SU-DHL-6 (cell line): ENCODE measurements around the gene PASK.

Experiments used
- H2AFZ ChIP-seq: fragments of 200-600 bp; sonication (generic); 2 replicates; pipeline ENCODE4 v1.6.1; 2014; ENCODE audit warnings: low read depth, mild to moderate bottlenecking, moderate library complexity, mixed read lengths, antibody characterized with exemption, low read length; ENCODE audit not compliant: severe bottlenecking
- H3F3A ChIP-seq: fragments of 200-600 bp; shearing (Covaris generic); 2 replicates; pipeline ENCODE4 v1.6.0; 2016; ENCODE audit warnings: antibody characterized with exemption, mild to moderate bottlenecking; ENCODE audit not compliant: insufficient read depth
- H3K27ac ChIP-seq: fragments of 200-600 bp; sonication (generic); 2 replicates; pipeline ENCODE4 v1.5.1; 2016; ENCODE audit warnings: low read depth, mild to moderate bottlenecking, low read length, moderate library complexity, mixed read lengths
- H3K27me3 ChIP-seq: fragments of 200-600 bp; sonication (generic), shearing (Covaris generic); 2 replicates; pipeline ENCODE4 v1.6.0; 2014; ENCODE audit warnings: mild to moderate bottlenecking, low read length
- H3K36me3 ChIP-seq: fragments of 200-600 bp; sonication (generic); 2 replicates; pipeline ENCODE4 v1.6.1; 2014; ENCODE audit warnings: mild to moderate bottlenecking, low read length, mixed read lengths
- H3K4me2 ChIP-seq: fragments of 300-600, 200-600 bp; shearing (Covaris generic), sonication (generic); 2 replicates; pipeline ENCODE4 v1.6.0; 2014; ENCODE audit warnings: low read length, low read depth, mild to moderate bottlenecking; ENCODE audit not compliant: poor library complexity, severe bottlenecking
- H3K4me3 ChIP-seq: fragments of 200-600 bp; sonication (generic); 2 replicates; pipeline ENCODE4 v1.5.1; 2014; ENCODE audit warnings: antibody characterized with exemption, low read length, mild to moderate bottlenecking, mixed read lengths; ENCODE audit not compliant: insufficient read depth, poor library complexity, severe bottlenecking
- H3K79me2 ChIP-seq: fragments of 200-600 bp; sonication (generic); 2 replicates; pipeline ENCODE4 v1.6.1; 2014; ENCODE audit warnings: mild to moderate bottlenecking, low read length, moderate library complexity; ENCODE audit not compliant: insufficient read depth
- H3K9ac ChIP-seq: fragments of 200-600 bp; sonication (generic); 2 replicates; pipeline ENCODE4 v1.7.0; 2014; ENCODE audit warnings: mild to moderate bottlenecking, low read length
- H3K9me2 ChIP-seq: fragments of 200-600 bp; sonication (generic); replicated peaks from 2 replicates; pipeline ENCODE4 v1.6.1; 2014; ENCODE audit warnings: low read length; ENCODE audit not compliant: insufficient read depth
- H3K9me3 ChIP-seq: fragments of 200-600 bp; sonication (generic); 2 replicates; pipeline ENCODE4 v1.6.1; 2014; ENCODE audit warnings: low read length, mixed read lengths; ENCODE audit not compliant: insufficient read depth
- H4K20me1 ChIP-seq: fragments of 200-600 bp; sonication (generic); 2 replicates; pipeline ENCODE4 v1.6.1; 2014; ENCODE audit warnings: low read depth, mild to moderate bottlenecking, antibody characterized with exemption, low read length, moderate library complexity, mixed read lengths
- CTCF ChIP-seq: fragments of 200-600 bp; sonication (generic); IDR thresholded peaks from one replicate; pipeline ENCODE4 v1.5.1; 2017; ENCODE audit warnings: antibody characterized with exemption, mild to moderate bottlenecking, low read length, moderate library complexity; ENCODE audit not compliant: insufficient read depth, poor library complexity, severe bottlenecking
- EZH2phosphoT487 ChIP-seq: fragments of 200-600 bp; sonication (generic), shearing (Covaris generic); conservative IDR thresholded peaks from 2 replicates; pipeline ENCODE4 v1.6.1; 2018; ENCODE audit warnings: mild to moderate bottlenecking, antibody characterized with exemption, low read length, moderate library complexity, mixed read lengths

Gene PASK

GRCh38 chr2:241195506-241196130, 46.3 kb upstream of the PASK start:
- H4K20me1 ChIP-seq, result no peaks in the 10 kb centered on the region
- H3K9me3 ChIP-seq, result no peaks in the 10 kb centered on the region
- no peak overlapping the region for H3K4me2 ChIP-seq
- no peak overlapping the region for H2AFZ ChIP-seq
- H3K9ac ChIP-seq, result no peak overlapping the region
- H3K9me2 ChIP-seq, result no peaks in the 10 kb centered on the region
- H3F3A ChIP-seq, result no peaks in the 10 kb centered on the region
- no peak overlapping the region for H3K27ac ChIP-seq
- H3K36me3 ChIP-seq, result no peaks in the 10 kb centered on the region
- no peaks in the 10 kb centered on the region for H3K79me2 ChIP-seq
- H3K4me3 ChIP-seq, result no peak overlapping the region
- H3K27me3 ChIP-seq, result no peaks in the 10 kb centered on the region
- TF ChIP-seq CTCF (no peak), EZH2phosphoT487 (no peak)

- Histone ChIP-seq H2AFZ (no peak overlapping the region), H3K36me3 (no peaks in the 10 kb centered on the region), H3K27ac (no peak overlapping the region), H3K9me3 (no peaks in the 10 kb centered on the region), H3K79me2 (no peaks in the 10 kb centered on the region), H4K20me1 (no peaks in the 10 kb centered on the region), H3K9me2 (no peaks in the 10 kb centered on the region), H3K4me3 (no peak overlapping the region), H3K9ac (no peak overlapping the region), H3F3A (no peaks in the 10 kb centered on the region), H3K27me3 (no peaks in the 10 kb centered on the region), H3K4me2 (no peak overlapping the region)
- TF ChIP-seq CTCF (no peak), EZH2phosphoT487 (no peak)
Measured at GRCh38 chr2:241194811-241195210, 45.5 kb upstream of the PASK start.

- no peak for TF ChIP-seq CTCF
- no peak for TF ChIP-seq EZH2phosphoT487
- Histone ChIP-seq H3K9me3 (no peaks in the 10 kb centered on the region), H3F3A (no peaks in the 10 kb centered on the region), H3K79me2 (no peaks in the 10 kb centered on the region), H3K9me2 (no peaks in the 10 kb centered on the region), H3K27ac (no peak overlapping the region), H2AFZ (no peak overlapping the region), H3K9ac (no peak overlapping the region), H3K4me3 (no peak overlapping the region), H3K27me3 (no peaks in the 10 kb centered on the region), H3K4me2 (no peak overlapping the region), H3K36me3 (no peaks in the 10 kb centered on the region), H4K20me1 (no peaks in the 10 kb centered on the region)
Measured at GRCh38 chr2:241193271-241193670, 44.0 kb upstream of the PASK start.

GRCh38 chr2:241191081-241191480, 41.8 kb upstream of the PASK start:
- Histone ChIP-seq H3K4me2 (no peak overlapping the region), H3F3A (no peaks in the 10 kb centered on the region), H3K9me2 (no peaks in the 10 kb centered on the region), H3K27ac (no peak overlapping the region), H3K9ac (no peak overlapping the region), H3K9me3 (no peaks in the 10 kb centered on the region), H3K27me3 (no peaks in the 10 kb centered on the region), H3K36me3 (no peaks in the 10 kb centered on the region), H4K20me1 (no peaks in the 10 kb centered on the region), H3K4me3 (no peak overlapping the region), H2AFZ (no peak overlapping the region), H3K79me2 (no peaks in the 10 kb centered on the region)
- TF ChIP-seq CTCF, result no peak
- no peak for TF ChIP-seq EZH2phosphoT487
